ENCODE data around the gene FAM120A. TPM values are rescaled to one million over a fixed set of nuclear protein-coding genes. Genes with fewer than 3 reads are reported as not detected.

FAM120A gene
- polyA plus RNA-seq, 1 donor from 2014 or later, result 8.9 TPM

DNA sequence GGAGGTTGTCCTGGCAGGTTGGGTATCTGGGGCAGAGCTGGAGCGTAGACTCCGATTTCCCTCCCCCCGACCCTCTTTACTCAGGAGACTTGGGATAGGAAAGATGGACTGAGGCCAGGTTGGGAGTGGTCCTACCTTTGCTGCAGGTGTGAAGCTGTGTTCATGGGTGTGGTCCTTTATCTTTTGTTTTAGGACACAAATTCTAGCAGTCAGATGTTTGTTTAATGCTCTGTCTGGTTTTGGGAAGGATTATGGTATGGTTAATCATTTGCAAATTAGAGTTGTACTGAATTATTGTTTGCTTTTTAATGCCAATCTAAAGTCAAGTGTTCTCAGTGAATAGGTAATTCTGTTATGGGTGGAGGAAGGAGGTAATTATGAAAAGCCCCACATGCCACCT, 16.0 kb downstream of the FAM120A start:
- no peak for TF ChIP-seq EP300 (conservative IDR thresholded peaks at IDR 0.05; ENCODE audit: poor library complexity, severe bottlenecking)
- no peak for TF ChIP-seq SMC3 (conservative IDR thresholded peaks at IDR 0.05; ENCODE audit: poor library complexity)
- TF ChIP-seq, protein P1, sequence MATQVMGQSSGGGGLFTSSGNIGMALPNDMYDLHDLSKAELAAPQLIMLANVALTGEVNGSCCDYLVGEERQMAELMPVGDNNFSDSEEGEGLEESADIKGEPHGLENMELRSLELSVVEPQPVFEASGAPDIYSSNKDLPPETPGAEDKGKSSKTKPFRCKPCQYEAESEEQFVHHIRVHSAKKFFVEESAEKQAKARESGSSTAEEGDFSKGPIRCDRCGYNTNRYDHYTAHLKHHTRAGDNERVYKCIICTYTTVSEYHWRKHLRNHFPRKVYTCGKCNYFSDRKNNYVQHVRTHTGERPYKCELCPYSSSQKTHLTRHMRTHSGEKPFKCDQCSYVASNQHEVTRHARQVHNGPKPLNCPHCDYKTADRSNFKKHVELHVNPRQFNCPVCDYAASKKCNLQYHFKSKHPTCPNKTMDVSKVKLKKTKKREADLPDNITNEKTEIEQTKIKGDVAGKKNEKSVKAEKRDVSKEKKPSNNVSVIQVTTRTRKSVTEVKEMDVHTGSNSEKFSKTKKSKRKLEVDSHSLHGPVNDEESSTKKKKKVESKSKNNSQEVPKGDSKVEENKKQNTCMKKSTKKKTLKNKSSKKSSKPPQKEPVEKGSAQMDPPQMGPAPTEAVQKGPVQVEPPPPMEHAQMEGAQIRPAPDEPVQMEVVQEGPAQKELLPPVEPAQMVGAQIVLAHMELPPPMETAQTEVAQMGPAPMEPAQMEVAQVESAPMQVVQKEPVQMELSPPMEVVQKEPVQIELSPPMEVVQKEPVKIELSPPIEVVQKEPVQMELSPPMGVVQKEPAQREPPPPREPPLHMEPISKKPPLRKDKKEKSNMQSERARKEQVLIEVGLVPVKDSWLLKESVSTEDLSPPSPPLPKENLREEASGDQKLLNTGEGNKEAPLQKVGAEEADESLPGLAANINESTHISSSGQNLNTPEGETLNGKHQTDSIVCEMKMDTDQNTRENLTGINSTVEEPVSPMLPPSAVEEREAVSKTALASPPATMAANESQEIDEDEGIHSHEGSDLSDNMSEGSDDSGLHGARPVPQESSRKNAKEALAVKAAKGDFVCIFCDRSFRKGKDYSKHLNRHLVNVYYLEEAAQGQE (IDR thresholded peaks at IDR 0.05; ENCODE audit: borderline replicate concordance), result no peak
- no peak for TF ChIP-seq MXI1 (conservative IDR thresholded peaks at IDR 0.05; ENCODE audit: poor library complexity, severe bottlenecking)
- no peak for TF ChIP-seq RAD21 (conservative IDR thresholded peaks at IDR 0.05)
- TF ChIP-seq TAF1 (IDR thresholded peaks at IDR 0.05; ENCODE audit: low read depth), result no peak
- Histone ChIP-seq H3K27me3 (ENCODE audit: insufficient read depth, low read depth, low read length) (no peaks in the 10 kb centered on the region), H3K9ac (ENCODE audit: low read length) (no peak overlapping the region), H4K20me1 (ENCODE audit: insufficient read depth) (no peaks in the 10 kb centered on the region), H3K9me2 (ENCODE audit: insufficient read depth, low read length) (no peaks in the 10 kb centered on the region), H3K27ac (ENCODE audit: low read length) (no peak overlapping the region), H3K4me2 (ENCODE audit: low read length) (no peak overlapping the region), H3F3A (ENCODE audit: insufficient read depth, low read length, poor library complexity, severe bottlenecking) (no peaks in the 10 kb centered on the region), H3K4me3 (ENCODE audit: low read length) (no peak overlapping the region), H3K36me3 (ENCODE audit: insufficient read depth, low read length) (no peaks in the 10 kb centered on the region), H3K9me3 (ENCODE audit: low read length) (no peaks in the 10 kb centered on the region), H2AFZ (ENCODE audit: low read depth, low read length) (no peak overlapping the region), H3K79me2 (replicated peaks; ENCODE audit: insufficient read depth, low read length) (peaks cover 53% of the 10 kb centered on the region)

DNA sequence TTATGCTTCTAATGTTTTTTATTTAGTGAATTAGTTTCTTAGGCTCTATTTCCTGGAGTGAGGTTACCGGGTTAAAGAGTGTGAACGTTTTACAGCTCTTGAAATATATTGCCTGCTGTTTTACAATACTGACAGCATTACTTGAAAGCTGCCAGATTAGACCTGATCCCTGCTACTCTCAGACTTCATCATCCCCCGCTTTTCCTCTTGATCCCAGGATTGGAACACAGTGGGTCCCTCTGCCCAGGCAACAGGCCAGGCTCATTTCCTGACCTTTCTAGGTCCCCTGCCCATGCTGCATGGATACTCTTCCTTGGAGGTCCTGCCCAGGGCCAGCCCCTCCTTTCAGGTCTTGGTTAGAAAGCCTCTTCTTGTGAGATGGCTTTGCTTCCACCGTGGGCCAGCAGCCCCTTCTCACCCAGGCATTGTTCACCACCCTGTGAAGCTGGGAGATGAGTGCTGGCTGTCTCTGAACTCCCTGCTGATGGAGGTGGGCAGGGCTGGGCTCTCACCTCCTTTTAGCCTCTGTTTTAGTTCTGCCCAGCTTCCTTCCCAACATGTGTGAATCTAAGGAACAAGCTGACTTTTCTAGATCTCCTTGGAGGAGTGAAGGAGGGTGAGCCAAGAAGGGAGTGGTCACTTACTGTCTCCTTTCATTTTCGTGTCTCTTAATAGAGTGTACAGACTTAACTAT, 17.4 kb downstream of the FAM120A start:
- Histone ChIP-seq H3K36me3 (ENCODE audit: insufficient read depth, low read length) (no peaks in the 10 kb centered on the region), H3F3A (ENCODE audit: insufficient read depth, low read length, poor library complexity, severe bottlenecking) (no peaks in the 10 kb centered on the region), H4K20me1 (ENCODE audit: insufficient read depth) (no peaks in the 10 kb centered on the region), H3K9me3 (ENCODE audit: low read length) (no peaks in the 10 kb centered on the region), H3K79me2 (replicated peaks; ENCODE audit: insufficient read depth, low read length) (peaks cover 46% of the 10 kb centered on the region), H2AFZ (ENCODE audit: low read depth, low read length) (no peak overlapping the region), H3K4me3 (ENCODE audit: low read length) (peak overlapping the region; percentile 19), H3K4me2 (ENCODE audit: low read length) (no peak overlapping the region), H3K9ac (ENCODE audit: low read length) (peak overlapping the region; percentile 11), H3K9me2 (ENCODE audit: insufficient read depth, low read length) (no peaks in the 10 kb centered on the region), H3K27ac (ENCODE audit: low read length) (no peak overlapping the region), H3K27me3 (ENCODE audit: insufficient read depth, low read depth, low read length) (no peaks in the 10 kb centered on the region)
- peak; percentile 8 for TF ChIP-seq POLR2AphosphoS5 (IDR thresholded peaks at IDR 0.05)
- no peak for TF ChIP-seq MXI1 (conservative IDR thresholded peaks at IDR 0.05; ENCODE audit: poor library complexity, severe bottlenecking)

DNA sequence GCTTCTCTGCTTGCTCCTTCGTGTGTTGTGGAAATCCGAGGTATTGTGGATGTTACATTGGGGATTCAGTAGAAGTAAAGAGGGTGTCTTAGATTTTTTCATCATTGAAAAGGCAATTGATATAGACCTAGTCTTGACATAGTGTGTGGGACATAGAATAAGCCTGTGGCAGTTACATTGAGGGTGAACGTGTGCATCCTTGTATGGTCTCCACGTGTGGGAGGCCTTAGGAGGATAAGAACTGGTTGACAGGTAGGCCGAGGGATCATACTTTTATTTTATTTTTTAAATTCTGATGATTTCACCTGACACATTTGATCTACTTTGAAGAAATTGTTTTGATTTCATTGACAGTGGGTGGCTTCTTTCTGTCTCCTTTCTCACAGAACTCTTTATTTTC, 18.9 kb downstream of the FAM120A start:
- Histone ChIP-seq H3K4me3 (ENCODE audit: low read length) (no peak overlapping the region), H3F3A (ENCODE audit: insufficient read depth, low read length, poor library complexity, severe bottlenecking) (no peaks in the 10 kb centered on the region), H3K79me2 (replicated peaks; ENCODE audit: insufficient read depth, low read length) (peaks cover 41% of the 10 kb centered on the region), H3K9ac (ENCODE audit: low read length) (no peak overlapping the region), H3K27me3 (ENCODE audit: insufficient read depth, low read depth, low read length) (no peaks in the 10 kb centered on the region), H3K9me3 (ENCODE audit: low read length) (no peaks in the 10 kb centered on the region), H3K27ac (ENCODE audit: low read length) (no peak overlapping the region), H3K9me2 (ENCODE audit: insufficient read depth, low read length) (no peaks in the 10 kb centered on the region), H3K4me2 (ENCODE audit: low read length) (no peak overlapping the region), H4K20me1 (ENCODE audit: insufficient read depth) (no peaks in the 10 kb centered on the region), H2AFZ (ENCODE audit: low read depth, low read length) (no peak overlapping the region), H3K36me3 (ENCODE audit: insufficient read depth, low read length) (no peaks in the 10 kb centered on the region)
- TF ChIP-seq TAF1 (IDR thresholded peaks at IDR 0.05; ENCODE audit: low read depth) (no peak), POLR2AphosphoS5 (IDR thresholded peaks at IDR 0.05) (no peak), SMC3 (conservative IDR thresholded peaks at IDR 0.05; ENCODE audit: poor library complexity) (no peak), EP300 (conservative IDR thresholded peaks at IDR 0.05; ENCODE audit: poor library complexity, severe bottlenecking) (no peak), EZH2 (IDR thresholded peaks at IDR 0.05; ENCODE audit: borderline replicate concordance, insufficient read depth, low read length, poor library complexity, severe bottlenecking) (no peak)
- TF ChIP-seq, protein P2, sequence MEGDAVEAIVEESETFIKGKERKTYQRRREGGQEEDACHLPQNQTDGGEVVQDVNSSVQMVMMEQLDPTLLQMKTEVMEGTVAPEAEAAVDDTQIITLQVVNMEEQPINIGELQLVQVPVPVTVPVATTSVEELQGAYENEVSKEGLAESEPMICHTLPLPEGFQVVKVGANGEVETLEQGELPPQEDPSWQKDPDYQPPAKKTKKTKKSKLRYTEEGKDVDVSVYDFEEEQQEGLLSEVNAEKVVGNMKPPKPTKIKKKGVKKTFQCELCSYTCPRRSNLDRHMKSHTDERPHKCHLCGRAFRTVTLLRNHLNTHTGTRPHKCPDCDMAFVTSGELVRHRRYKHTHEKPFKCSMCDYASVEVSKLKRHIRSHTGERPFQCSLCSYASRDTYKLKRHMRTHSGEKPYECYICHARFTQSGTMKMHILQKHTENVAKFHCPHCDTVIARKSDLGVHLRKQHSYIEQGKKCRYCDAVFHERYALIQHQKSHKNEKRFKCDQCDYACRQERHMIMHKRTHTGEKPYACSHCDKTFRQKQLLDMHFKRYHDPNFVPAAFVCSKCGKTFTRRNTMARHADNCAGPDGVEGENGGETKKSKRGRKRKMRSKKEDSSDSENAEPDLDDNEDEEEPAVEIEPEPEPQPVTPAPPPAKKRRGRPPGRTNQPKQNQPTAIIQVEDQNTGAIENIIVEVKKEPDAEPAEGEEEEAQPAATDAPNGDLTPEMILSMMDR (IDR thresholded peaks at IDR 0.05; ENCODE audit: poor library complexity, severe bottlenecking), result no peak
- TF ChIP-seq, protein P1 (IDR thresholded peaks at IDR 0.05; ENCODE audit: borderline replicate concordance), result no peak

Measured in neural cell (in vitro differentiated cells).